Left lung (tissue), 10 donors: ENCODE data around the gene LACTB. TPM values are rescaled to one million over a fixed set of nuclear protein-coding genes. Genes with fewer than 3 reads are reported as not detected.

Experiments used
- ATAC-seq: fragments of 200-7000 bp; cut with Tn5 transposase; one replicate; pipeline ENCODE4 v1.9.1; 2020; ENCODE audit warnings: moderate library complexity
- DNase-seq, 4 donors: peaks; one replicate each; pipeline ENCODE4 v3.0.0-alpha.2; 2013 to 2020
- H3K27ac ChIP-seq, 2 donors: fragments of 200-600 bp; sonication (generic) in 1 of 2; one replicate each; pipeline versions ENCODE4 v1.5.0 to v1.8.0; 2020 to 2021
- H3K27me3 ChIP-seq, 2 donors: fragments of 200-600 bp; sonication (generic) in 1 of 2; one replicate each; pipeline versions ENCODE4 v1.5.0 to v1.8.0; 2020 to 2021
- H3K36me3 ChIP-seq, 2 donors: fragments of 200-600 bp; sonication (generic) in 1 of 2; one replicate each; pipeline versions ENCODE4 v1.5.0 to v1.8.0; 2020 to 2021
- H3K4me1 ChIP-seq, 2 donors: fragments of 200-600 bp; one replicate each; pipeline ENCODE4 v1.8.0; 2021
- H3K4me3 ChIP-seq, 2 donors: fragments of 200-600 bp; sonication (generic) in 1 of 2; one replicate each; pipeline versions ENCODE4 v1.5.0 to v1.8.0; 2020 to 2021; ENCODE audit warnings: mild to moderate bottlenecking in 1 of 2
- H3K9me3 ChIP-seq, 2 donors: fragments of 200-600 bp; sonication (generic) in 1 of 2; one replicate each; pipeline versions ENCODE4 v1.5.0 to v1.8.0; 2020 to 2021
- intact Hi-C, 2 donors: fragments of 100-400 bp; cut with DNase I; formaldehyde crosslinking; loops; one replicate each; pipeline versions ENCODE4 v1.11.2 to v1.14.2; 2022
- polyA plus RNA-seq, 6 donors: library from polyadenylated mRNA; unstranded; fragments of 120-200 nt; gene quantifications; one replicate each; pipeline ENCODE4 v1.2.1, GENCODE V29; 2013; ENCODE audit not compliant: insufficient read length in 6 of 6
- total RNA-seq, 2 donors: library from RNA; stranded (reverse); fragmentation: NEBNext Ultra II Directional; extraction: Animal tissue kit (Norgen Biotek cat#: 25700); gene quantifications; one replicate each; pipeline ENCODE4 v1.2.1, GENCODE V29; 2021
- TF ChIP-seq, protein P1 (sequence below), 2 donors: fragments of 200-600 bp; sonication (generic) in 1 of 2; IDR thresholded peaks; one replicate each; pipeline versions ENCODE4 v1.5.0 to v1.8.0; 2021; ENCODE audit warnings: antibody characterized with exemption in 2 of 2
- donor health status: DM: no; HTN: yes; CAD: no.
- donor health status: DM: no; HTN: no; CAD: no.

Gene LACTB
- total and polyA plus RNA-seq, 8 donors, result 17.9 to 41.8 (median 19.9) TPM

DNA sequence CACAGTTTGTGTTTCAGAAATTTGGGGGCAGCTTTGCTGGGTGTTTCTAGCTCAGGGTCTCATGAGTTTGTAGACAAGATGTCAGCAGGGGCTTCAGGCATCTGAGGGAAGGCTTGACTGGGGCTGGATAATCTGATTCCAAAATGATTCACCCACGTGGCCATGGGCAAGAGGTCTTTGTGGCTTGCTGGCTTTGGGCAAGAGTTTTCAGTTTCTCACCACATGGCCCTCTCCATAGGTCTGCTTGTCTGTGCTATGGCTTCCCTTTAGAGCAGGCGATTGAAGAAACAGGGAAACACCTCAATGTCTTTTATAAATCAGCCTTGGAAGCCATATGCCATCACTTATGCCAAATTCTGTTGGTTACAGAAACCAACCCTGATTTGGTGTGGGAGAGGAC lies 23.8 kb downstream of the LACTB start:
- Histone ChIP-seq H3K27ac (no peak overlapping the region), H3K36me3 (peaks cover 0 to 78% of the 10 kb centered on the region in 2 donors)
- TF ChIP-seq, protein P1, sequence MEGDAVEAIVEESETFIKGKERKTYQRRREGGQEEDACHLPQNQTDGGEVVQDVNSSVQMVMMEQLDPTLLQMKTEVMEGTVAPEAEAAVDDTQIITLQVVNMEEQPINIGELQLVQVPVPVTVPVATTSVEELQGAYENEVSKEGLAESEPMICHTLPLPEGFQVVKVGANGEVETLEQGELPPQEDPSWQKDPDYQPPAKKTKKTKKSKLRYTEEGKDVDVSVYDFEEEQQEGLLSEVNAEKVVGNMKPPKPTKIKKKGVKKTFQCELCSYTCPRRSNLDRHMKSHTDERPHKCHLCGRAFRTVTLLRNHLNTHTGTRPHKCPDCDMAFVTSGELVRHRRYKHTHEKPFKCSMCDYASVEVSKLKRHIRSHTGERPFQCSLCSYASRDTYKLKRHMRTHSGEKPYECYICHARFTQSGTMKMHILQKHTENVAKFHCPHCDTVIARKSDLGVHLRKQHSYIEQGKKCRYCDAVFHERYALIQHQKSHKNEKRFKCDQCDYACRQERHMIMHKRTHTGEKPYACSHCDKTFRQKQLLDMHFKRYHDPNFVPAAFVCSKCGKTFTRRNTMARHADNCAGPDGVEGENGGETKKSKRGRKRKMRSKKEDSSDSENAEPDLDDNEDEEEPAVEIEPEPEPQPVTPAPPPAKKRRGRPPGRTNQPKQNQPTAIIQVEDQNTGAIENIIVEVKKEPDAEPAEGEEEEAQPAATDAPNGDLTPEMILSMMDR (IDR thresholded peaks at IDR 0.05), result no peak

DNA sequence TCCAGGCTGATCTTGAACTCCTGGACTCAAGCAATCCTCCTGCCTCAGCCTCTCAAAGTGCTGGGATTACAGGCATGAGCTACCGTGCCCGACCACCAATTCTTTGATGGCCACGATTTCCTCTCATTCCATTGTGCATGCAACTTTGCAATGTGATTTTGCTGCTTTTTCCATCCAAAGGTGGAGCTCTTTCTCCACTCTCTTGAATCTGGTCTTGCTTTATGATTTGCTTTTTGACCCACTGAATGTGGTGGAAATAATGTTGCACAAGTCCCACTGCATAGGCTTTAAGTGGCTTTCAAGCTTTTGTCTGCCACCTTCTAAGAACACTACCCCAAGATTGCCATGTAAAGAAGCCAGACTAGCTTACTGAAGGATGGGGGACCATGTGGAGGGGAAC lies 25.0 kb downstream of the LACTB start:
- Histone ChIP-seq H3K27ac (no peak overlapping the region), H3K4me3 (no peak overlapping the region), H3K9me3 (no peaks in the 10 kb centered on the region), H3K36me3 (peaks cover 0 to 73% of the 10 kb centered on the region in 2 donors), H3K4me1 (peaks cover 0 to 5% of the 10 kb centered on the region in 2 donors), H3K27me3 (no peaks in the 10 kb centered on the region)
- intact Hi-C loops, result no loop called here
- TF ChIP-seq, protein P1 (IDR thresholded peaks at IDR 0.05), result no peak
- DNase-seq (no peak), ATAC-seq (peak; percentile 23)

More for the DNA sequence above, 23.8 kb downstream of the LACTB start:
- ATAC-seq, result no peak
- no peak overlapping the region for H3K4me3 ChIP-seq
- DNase-seq, result no peak
- H3K9me3 ChIP-seq, result no peaks in the 10 kb centered on the region
- intact Hi-C loops, result no loop called here
- no peaks in the 10 kb centered on the region for H3K27me3 ChIP-seq
- H3K4me1 ChIP-seq, result peaks cover 0 to 5% of the 10 kb centered on the region in 2 donors

DNA sequence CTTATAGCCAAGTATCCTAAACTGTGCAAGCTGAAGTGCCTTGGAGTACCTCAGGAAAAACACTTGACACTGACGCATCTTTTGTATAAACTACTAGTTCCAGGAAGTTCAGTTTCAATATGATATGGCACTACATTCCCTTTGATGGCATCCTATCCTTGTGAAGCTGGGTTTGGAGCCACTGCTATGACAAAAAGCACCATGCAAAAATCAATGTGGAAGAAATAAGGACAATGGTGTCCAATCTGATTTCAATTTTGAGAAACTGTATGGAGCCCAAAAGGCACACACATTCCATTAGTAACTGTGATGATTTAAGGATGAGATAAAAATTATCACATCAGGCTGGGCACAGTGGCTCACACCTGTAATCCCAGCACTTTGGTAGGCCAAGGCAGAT lies 30.0 kb downstream of the LACTB start:
- TF ChIP-seq, protein P1 (IDR thresholded peaks at IDR 0.05), result no peak
- peaks cover 16 to 32% of the 10 kb centered on the region in 2 donors for H3K4me1 ChIP-seq
- H3K27me3 ChIP-seq, result no peaks in the 10 kb centered on the region
- DNase-seq, result no peak
- H3K27ac ChIP-seq, result no peak overlapping the region
- no peaks in the 10 kb centered on the region for H3K9me3 ChIP-seq
- peaks cover 0 to 70% of the 10 kb centered on the region in 2 donors for H3K36me3 ChIP-seq
- ATAC-seq, result no peak
- intact Hi-C loops, result no loop called here
- H3K4me3 ChIP-seq, result no peak overlapping the region

DNA sequence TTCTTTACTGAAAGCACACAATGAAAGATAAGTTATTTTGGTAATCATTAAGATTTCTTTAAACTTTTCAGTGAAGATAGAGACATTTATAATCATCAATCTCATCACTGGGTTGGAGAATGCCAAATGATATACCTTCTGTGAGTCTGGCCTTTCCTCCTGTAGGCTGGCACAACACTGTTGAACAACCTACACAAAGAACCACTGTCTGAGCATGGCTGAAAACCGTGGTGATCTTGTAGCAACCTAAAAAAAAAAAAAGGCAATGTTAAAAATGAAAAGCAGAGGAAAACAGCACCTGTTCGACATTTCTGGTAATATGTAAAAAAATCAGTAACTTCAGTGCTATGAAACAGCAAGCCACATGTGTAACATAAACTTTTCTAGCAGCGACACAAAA lies 33.8 kb downstream of the LACTB start:
- H3K27ac ChIP-seq, result no peak overlapping the region
- peaks cover 16 to 35% of the 10 kb centered on the region in 2 donors for H3K4me1 ChIP-seq
- H3K4me3 ChIP-seq, result peak overlapping the region; percentile 68 to 83
- ATAC-seq (no peak), DNase-seq (no peak)
- intact Hi-C loops, result no loop called here
- TF ChIP-seq, protein P1 (IDR thresholded peaks at IDR 0.05), result no peak
- H3K36me3 ChIP-seq, result peaks cover 0 to 39% of the 10 kb centered on the region in 2 donors
- no peaks in the 10 kb centered on the region for H3K9me3 ChIP-seq
- no peaks in the 10 kb centered on the region for H3K27me3 ChIP-seq

DNA sequence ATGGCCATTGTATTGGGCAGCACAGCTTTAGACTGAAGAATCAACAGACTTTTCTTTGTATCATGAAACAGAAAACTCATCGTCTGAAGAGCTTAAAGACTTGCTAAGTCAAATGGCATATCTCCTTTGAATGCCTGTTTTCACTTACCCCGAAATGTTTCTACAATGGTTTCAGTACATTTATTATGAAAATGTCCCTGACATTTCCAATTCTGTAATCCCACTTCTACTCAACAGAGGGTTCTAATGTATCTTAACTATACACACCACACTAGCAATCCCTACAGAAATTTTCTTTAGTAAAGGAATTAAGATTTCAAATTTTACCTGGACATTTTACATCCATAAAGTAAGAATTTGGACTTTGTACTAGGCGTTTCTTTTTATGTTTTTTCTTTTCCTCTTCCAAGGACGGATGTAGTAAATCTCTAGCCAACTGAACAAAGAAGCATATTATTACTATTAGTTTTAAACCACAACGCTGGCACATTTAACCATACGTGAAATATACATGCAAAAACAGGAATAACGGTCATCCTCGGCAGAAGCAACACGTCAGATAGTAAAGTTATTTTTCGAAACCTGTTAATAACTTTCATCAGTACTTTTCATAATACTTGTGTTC lies 34.5 kb downstream of the LACTB start:
- intact Hi-C loops, result no loop called here
- Histone ChIP-seq H3K36me3 (peaks cover 0 to 37% of the 10 kb centered on the region in 2 donors), H3K27ac (peak overlapping the region; percentile 96 to 99), H3K4me3 (peak overlapping the region; percentile 68 to 83), H3K27me3 (no peaks in the 10 kb centered on the region), H3K4me1 (peaks cover 16 to 35% of the 10 kb centered on the region in 2 donors), H3K9me3 (no peaks in the 10 kb centered on the region)
- no peak for DNase-seq
- ATAC-seq, result no peak
- TF ChIP-seq, protein P1 (IDR thresholded peaks at IDR 0.05), result no peak
